ENCODE data around the gene TFAP2C.
"Not testable (repeated sequence)": the region's sequence is repeated elsewhere in the genome, so short reads cannot be mapped to it uniquely, and the experiment has no call there.

DNA sequence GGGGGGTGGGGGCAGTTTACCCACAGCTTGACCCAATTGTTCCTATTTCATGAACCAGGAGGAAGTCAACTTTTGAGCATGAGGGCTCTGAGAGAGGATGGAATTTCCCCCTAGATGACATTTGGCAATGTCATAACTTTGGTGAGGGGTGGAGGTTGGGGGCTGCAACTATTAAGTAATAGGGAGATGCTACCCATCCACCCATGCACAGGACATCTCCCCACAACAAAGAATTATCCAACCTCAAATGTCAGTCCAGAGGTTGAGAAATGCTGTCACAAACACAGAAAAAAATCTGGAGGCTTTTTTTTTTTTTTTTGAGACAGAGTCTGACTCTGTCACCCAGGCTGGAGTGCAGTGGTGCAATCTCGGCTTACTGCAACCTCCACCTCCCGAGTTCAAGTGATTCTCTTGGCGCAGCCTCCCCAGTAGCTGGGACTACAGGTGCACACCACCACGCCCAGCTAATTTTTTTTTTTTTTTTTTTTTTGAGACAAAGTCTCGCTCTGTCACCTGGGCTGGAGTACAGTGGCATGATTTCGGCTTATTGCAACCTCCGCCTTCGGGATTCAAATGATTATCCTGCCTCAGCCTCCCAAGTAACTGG, 29.3 kb downstream of the TFAP2C start:
- TF ChIP-seq CTCF (IDR thresholded peaks at IDR 0.05; ENCODE audit: insufficient read depth, low read depth, low read length); EZH2 (IDR thresholded peaks at IDR 0.05; ENCODE audit: insufficient read depth, low read length): not testable (repeated sequence)

Measured in astrocyte (in vitro differentiated cells and primary cell).